H1 (cell line): ENCODE results near the gene IGF2BP3. TPM values are rescaled to one million over a fixed set of nuclear protein-coding genes. Genes with fewer than 3 reads are reported as not detected.

Source experiments
- CTCF ChIA-PET: fragments of 300-600 bp; sonication (Branson Sonifier 250); formaldehyde crosslinking; loops from one replicate; lab custom pipeline; 2021; ENCODE audit not compliant: partially characterized antibody; lab: Charles Lee
- POLR2A ChIA-PET: fragments of 300-600 bp; sonication (Branson Sonifier 250); formaldehyde crosslinking; loops from one replicate; lab custom pipeline; 2021; ENCODE audit warnings: inconsistent platforms; ENCODE audit not compliant: partially characterized antibody; lab: Charles Lee
- DNase-seq, 2 experiments: peaks; one replicate each; pipeline versions ENCODE4 v3.0.0 to v3.0.0-alpha.2; 2010 to 2022; ENCODE audit warnings: low spot score in 2 of 2, low read depth in 1 of 2, mixed read lengths in 1 of 2
- FAIRE-seq: peaks from 2 replicates; lab custom pipeline; 2011; peaks lifted over from hg19 to GRCh38; lab: Jason Lieb, UNC
- H2AFZ ChIP-seq: 2 replicates; pipeline ENCODE4 v1.8.1; 2012; ENCODE audit warnings: low read length, inconsistent platforms
- H2AK5ac ChIP-seq: 2 replicates; pipeline ENCODE4 v1.6.1; 2013; ENCODE audit warnings: low read depth, low read length
- H2BK120ac ChIP-seq: replicated peaks from 2 replicates; pipeline ENCODE3; 2013; ENCODE audit warnings: low read depth, low read length, inconsistent platforms
- H2BK12ac ChIP-seq: 2 replicates; pipeline ENCODE4 v1.6.1; 2013; ENCODE audit warnings: low read depth, low read length
- H2BK15ac ChIP-seq: 2 replicates; pipeline ENCODE4 v1.6.1; 2013; ENCODE audit warnings: low read length
- H2BK20ac ChIP-seq: 2 replicates; pipeline ENCODE4 v1.6.1; 2013; ENCODE audit warnings: low read length
- H2BK5ac ChIP-seq: 2 replicates; pipeline ENCODE4 v1.6.1; 2013; ENCODE audit warnings: low read depth, low read length
- H3K14ac ChIP-seq: 2 replicates; pipeline ENCODE4 v1.6.1; 2013; ENCODE audit warnings: inconsistent platforms; ENCODE audit not compliant: insufficient read length
- H3K18ac ChIP-seq: 2 replicates; pipeline ENCODE4 v1.6.1; 2013; ENCODE audit warnings: low read length; ENCODE audit errors: extremely low read depth
- H3K23ac ChIP-seq: 2 replicates; pipeline ENCODE4 v1.6.1; 2013; ENCODE audit warnings: inconsistent platforms; ENCODE audit not compliant: insufficient read length
- H3K23me2 ChIP-seq: 2 replicates; pipeline ENCODE4 v1.6.1; 2013; ENCODE audit warnings: low read depth, low read length
- H3K27ac ChIP-seq: 2 replicates; pipeline ENCODE4 v1.6.1; 2011; ENCODE audit warnings: low read depth, low read length, inconsistent platforms
- H3K27me3 ChIP-seq, 4 experiments: replicated peaks in 1 of 4; 1 replicate in 1 of 4; 2 replicates in 3 of 4; pipeline versions ENCODE4 v1.6.1 to v1.8.1; 2011 to 2013; ENCODE audit warnings: low read length in 3 of 4, mild to moderate bottlenecking in 3 of 4, inconsistent platforms in 2 of 4, mixed read lengths in 2 of 4, moderate library complexity in 1 of 4; ENCODE audit not compliant: control insufficient read depth in 3 of 4, insufficient read depth in 3 of 4; ENCODE audit errors: extremely low read depth in 1 of 4
- H3K36me3 ChIP-seq, 4 experiments: 2 replicates each; pipeline versions ENCODE4 v1.6.1 to v1.8.1; 2011 to 2013; ENCODE audit warnings: mild to moderate bottlenecking in 4 of 4, low read length in 3 of 4, moderate library complexity in 2 of 4, control low read depth in 1 of 4, inconsistent platforms in 1 of 4; ENCODE audit not compliant: insufficient read depth in 4 of 4, control insufficient read depth in 2 of 4
- H3K4ac ChIP-seq: replicated peaks from 2 replicates; pipeline ENCODE3; 2013; ENCODE audit warnings: low read length, low read depth, mixed read lengths, inconsistent platforms; ENCODE audit not compliant: insufficient read length
- H3K4me1 ChIP-seq, 4 experiments: replicated peaks in 1 of 4; 1 replicate in 1 of 4; 2 replicates in 3 of 4; pipeline versions ENCODE4 v1.6.1 to v1.8.1; 2011 to 2013; ENCODE audit warnings: low read length in 3 of 4, inconsistent platforms in 2 of 4, mixed read lengths in 1 of 4; ENCODE audit not compliant: insufficient read depth in 4 of 4, control insufficient read depth in 3 of 4
- H3K4me2 ChIP-seq, 2 experiments: 2 replicates each; pipeline versions ENCODE4 v1.6.1 to v1.8.1; 2011 to 2013; ENCODE audit warnings: low read depth in 2 of 2, low read length in 2 of 2, control low read depth in 1 of 2, inconsistent platforms in 1 of 2, mild to moderate bottlenecking in 1 of 2; ENCODE audit not compliant: insufficient read depth in 1 of 2
- H3K4me3 ChIP-seq, 4 experiments: fragments of 200-600, 300-600 bp in 1 of 4; sonication (generic), shearing (Covaris generic), sonication (Bioruptor Twin) in 1 of 4; 2 replicates each; pipeline versions ENCODE4 v1.5.1 to v1.8.1; 2011 to 2016; ENCODE audit warnings: low read length in 4 of 4, low read depth in 3 of 4, control low read depth in 2 of 4, inconsistent platforms in 2 of 4, mild to moderate bottlenecking in 2 of 4, mixed read lengths in 1 of 4, moderate library complexity in 1 of 4; ENCODE audit not compliant: insufficient read depth in 2 of 4; ENCODE audit errors: extremely low read depth in 1 of 4
- H3K56ac ChIP-seq: replicated peaks from 2 replicates; pipeline ENCODE3; 2013; ENCODE audit warnings: low read depth, mild to moderate bottlenecking, mixed read lengths, low read length, inconsistent platforms; ENCODE audit not compliant: insufficient read length
- H3K79me1 ChIP-seq: 2 replicates; pipeline ENCODE4 v1.6.1; 2013; ENCODE audit warnings: low read depth, low read length, control low read depth
- H3K79me2 ChIP-seq, 2 experiments: 2 replicates each; pipeline versions ENCODE4 v1.6.1 to v1.8.1; 2012 to 2013; ENCODE audit warnings: low read length in 2 of 2, mild to moderate bottlenecking in 2 of 2, inconsistent platforms in 1 of 2; ENCODE audit not compliant: insufficient read depth in 2 of 2, control insufficient read depth in 1 of 2
- H3K9ac ChIP-seq, 4 experiments: replicated peaks in 1 of 4; 1 replicate in 1 of 4; 2 replicates in 3 of 4; pipeline versions ENCODE4 v1.6.1 to v1.8.1; 2011 to 2013; ENCODE audit warnings: low read depth in 3 of 4, low read length in 3 of 4, control low read depth in 2 of 4, mild to moderate bottlenecking in 2 of 4, moderate library complexity in 2 of 4, inconsistent platforms in 1 of 4; ENCODE audit errors: extremely low read depth in 1 of 4
- H3K9me3 ChIP-seq, 2 experiments: 2 replicates each; pipeline versions ENCODE4 v1.6.1 to v1.8.1; 2012 to 2013; ENCODE audit warnings: mild to moderate bottlenecking in 2 of 2, moderate library complexity in 2 of 2, control low read depth in 1 of 2, inconsistent platforms in 1 of 2, low read depth in 1 of 2, low read length in 1 of 2, mixed read lengths in 1 of 2; ENCODE audit not compliant: insufficient read depth in 2 of 2
- H4K20me1 ChIP-seq, 2 experiments: replicated peaks in 1 of 2; 2 replicates each; pipeline versions ENCODE3 to v1.8.1; 2011 to 2013; ENCODE audit warnings: inconsistent platforms in 2 of 2, low read length in 2 of 2, mild to moderate bottlenecking in 1 of 2; ENCODE audit not compliant: insufficient read depth in 2 of 2, control insufficient read depth in 1 of 2
- H4K5ac ChIP-seq: 2 replicates; pipeline ENCODE4 v1.6.1; 2013; ENCODE audit warnings: low read length, low read depth, mixed read lengths, inconsistent platforms; ENCODE audit not compliant: insufficient read length
- H4K8ac ChIP-seq: 2 replicates; pipeline ENCODE4 v1.8.0; 2013; ENCODE audit warnings: mild to moderate bottlenecking, moderate library complexity, low read length, inconsistent platforms; ENCODE audit not compliant: insufficient read depth; ENCODE audit errors: extremely low read depth
- H4K91ac ChIP-seq: replicated peaks from 2 replicates; pipeline ENCODE3; 2013; ENCODE audit warnings: low read length, mixed read lengths, inconsistent platforms; ENCODE audit not compliant: insufficient read length
- BCL11A ChIP-seq, 2 experiments: IDR thresholded peaks; one replicate each; pipeline ENCODE4 v1.6.1; 2011; ENCODE audit warnings: low read depth in 2 of 2, low read length in 2 of 2, mild to moderate bottlenecking in 2 of 2
- CBX5 ChIP-seq: fragments of 300-800, 300-1000 bp; sonication (generic); IDR thresholded peaks from 2 replicates; pipeline ENCODE4 v1.7.1; 2016; ENCODE audit warnings: antibody characterized with exemption, low read length, low read depth
- CHD2 ChIP-seq: IDR thresholded peaks from 2 replicates; pipeline ENCODE4 v1.6.1; 2012; ENCODE audit warnings: low read length, improper control_type of control experiment
- CREB1 ChIP-seq: IDR thresholded peaks from 2 replicates; pipeline ENCODE4 v1.6.1; 2012; ENCODE audit warnings: inconsistent platforms
- EGR1 ChIP-seq: IDR thresholded peaks from 2 replicates; pipeline ENCODE4 v1.6.1; 2011; ENCODE audit warnings: low read depth, low read length, borderline replicate concordance
- HDAC2 ChIP-seq, 2 experiments: fragments of 300-600 bp in 1 of 2; sonication (generic) in 1 of 2; IDR thresholded peaks; 2 replicates each; pipeline ENCODE4 v1.6.1; 2011 to 2012; ENCODE audit warnings: low read depth in 2 of 2, low read length in 2 of 2, mild to moderate bottlenecking in 2 of 2, moderate library complexity in 2 of 2, borderline replicate concordance in 1 of 2, inconsistent platforms in 1 of 2
- JUND ChIP-seq: IDR thresholded peaks from 2 replicates; pipeline ENCODE4 v1.6.1; 2011; ENCODE audit warnings: mild to moderate bottlenecking, improper control_type of control experiment, low read length
- KDM1A ChIP-seq: fragments of 200-600, 300-600 bp; sonication (generic); IDR thresholded peaks from 2 replicates; pipeline ENCODE4 v1.7.1; 2016; ENCODE audit warnings: mild to moderate bottlenecking, low read length, borderline replicate concordance
- KDM4A ChIP-seq: IDR thresholded peaks from one replicate; pipeline ENCODE4 v1.7.1; 2012; ENCODE audit warnings: low read depth, mild to moderate bottlenecking, moderate library complexity, low read length, inconsistent platforms; ENCODE audit not compliant: severe bottlenecking
- KDM5A ChIP-seq: fragments of 200-600 bp; IDR thresholded peaks from 2 replicates; pipeline ENCODE4 v1.7.1; 2012; ENCODE audit warnings: mild to moderate bottlenecking, low read length, inconsistent platforms, mixed read lengths
- PHF8 ChIP-seq: fragments of 200-600 bp; sonication (generic); conservative IDR thresholded peaks from 2 replicates; pipeline ENCODE4 v1.7.1; 2012; ENCODE audit warnings: low read depth, mild to moderate bottlenecking, inconsistent platforms, low read length, moderate library complexity
- SIRT6 ChIP-seq: IDR thresholded peaks from one replicate; pipeline ENCODE4 v1.7.1; 2012; ENCODE audit warnings: low read length, inconsistent platforms
- SIX5 ChIP-seq: IDR thresholded peaks from 2 replicates; pipeline ENCODE4 v1.6.1; 2011; ENCODE audit warnings: mild to moderate bottlenecking, low read depth, low read length
- SP4 ChIP-seq: IDR thresholded peaks from 2 replicates; pipeline ENCODE4 v1.6.1; 2012; ENCODE audit warnings: low read length, inconsistent platforms
- TAF1 ChIP-seq: IDR thresholded peaks from 2 replicates; pipeline ENCODE4 v1.6.1; 2011; ENCODE audit warnings: mild to moderate bottlenecking, low read depth, low read length
- WGBS, 2 experiments: shearing (Covaris generic) in 1 of 2; methylation state at CpG; one replicate each; pipeline versions ENCODE4 v1.1.6 to v1.1.7; 2013 to 2015; ENCODE audit warnings: low lambda C conversion rate in 2 of 2, mixed read lengths in 2 of 2, inconsistent platforms in 1 of 2, low coverage in 1 of 2, missing lambda C conversion rate in 1 of 2; ENCODE audit not compliant: insufficient replicate concordance in 2 of 2, insufficient coverage in 1 of 2, insufficient read length in 1 of 2; ENCODE audit errors: extremely low coverage in 1 of 2, missing lambda C conversion rate in 1 of 2; 5-methylcytosine and 5-hydroxymethylcytosine counted together
- polyA plus RNA-seq, 7 experiments: library from polyadenylated mRNA; depleted of rRNA in 3 of 7; stranded (reverse) in 5 of 7; unstranded in 2 of 7; fragments of >200 nt in 5 of 7; fragments of 200-250 nt in 2 of 7; gene quantifications; 1 replicate in 5 of 7; 2 replicates in 1 of 7; 4 replicates in 1 of 7; pipeline versions ENCODE4 v1.2.1 to v1.2.3, GENCODE V29; 2011 to 2013; ENCODE audit warnings: missing spikeins in 2 of 7, mixed read lengths in 2 of 7
- total RNA-seq: library from RNA; stranded (reverse); fragmentation: NEBNext Ultra II Directional; extraction: Animal tissue kit (Norgen Biotek cat#: 25700); gene quantifications from 2 replicates; pipeline ENCODE4 v1.2.1, GENCODE V29; 2021

The IGF2BP3 gene
- total and polyA plus RNA-seq, 2 of the 8 experiments (the other 6 are each of a cell fraction or from before 2014, with no cell fraction given): 66.3 to 193 TPM

- Histone ChIP-seq H3K4ac (no peak overlapping the region), H3K18ac (no peak overlapping the region), H3K27me3 (no peaks in the 10 kb centered on the region), H2AK5ac (no peak overlapping the region), H3K23ac (no peak overlapping the region), H2BK120ac (no peak overlapping the region), H3K27ac (no peak overlapping the region), H4K91ac (no peak overlapping the region), H2BK15ac (no peak overlapping the region), H3K4me1 (no peaks in the 10 kb centered on the region), H2BK20ac (no peak overlapping the region), H3K23me2 (no peaks in the 10 kb centered on the region), H3K14ac (no peak overlapping the region), H3K56ac (no peak overlapping the region), H3K4me3 (no peak overlapping the region), H4K8ac (no peak overlapping the region), H3K4me2 (no peak overlapping the region), H3K79me1 (no peaks in the 10 kb centered on the region), H4K20me1 (peaks cover 8 to 21% of the 10 kb centered on the region in 2 experiments), H2BK5ac (no peak overlapping the region), H3K36me3 (peaks cover 0 to 21% (median under 1%) of the 10 kb centered on the region in 4 experiments; a peak in 1 of 8 replicates), H3K79me2 (peaks cover 17 to 99% of the 10 kb centered on the region in 2 experiments; a peak in 3 of 4 replicates), H3K9me3 (no peaks in the 10 kb centered on the region), H2BK12ac (no peak overlapping the region), H4K5ac (no peak overlapping the region), H2AFZ (no peak overlapping the region), H3K9ac (no peak overlapping the region)
- DNase-seq (no peak), FAIRE-seq (no peak)
- 90% methylated on average over 4 of the region's 4 CpGs; no CpG with 5 or more reads in 1 of the 2 experiments for WGBS, 2 experiments
- CTCF ChIA-PET: interaction anchor here (1.0 kb wide), 1 partner anchor 12 kb away, joined by 4 read pairs; no protein-coding TSS in a partner anchor
- POLR2A ChIA-PET: interaction anchor here (1.2 to 2.2 kb wide), 3 partner anchors 18 to 93 kb away, joined by 3 to 8 read pairs (median 3); no protein-coding TSS in a partner anchor
- TF ChIP-seq KDM1A (no peak), HDAC2 (IDR thresholded peaks at IDR 0.05; ENCODE audit: borderline replicate concordance in 1 of 2, low read depth in 2 of 2, low read length in 2 of 2) (no peak), PHF8 (no peak), SIX5 (no peak), CBX5 (no peak), SP4 (no peak), CREB1 (no peak), JUND (no peak), TAF1 (no peak), EGR1 (no peak), KDM4A (no peak), BCL11A (IDR thresholded peaks at IDR 0.05; ENCODE audit: low read depth in 2 of 2, low read length in 2 of 2) (no peak), SIRT6 (no peak), KDM5A (no peak), CHD2 (no peak)
Measured at GRCh38 chr7:23438171-23438570, 32.1 kb downstream of the IGF2BP3 start.
